Heart right ventricle (tissue), 16 donors: ENCODE measurements around the gene CTDP1. TPM values are rescaled to one million over a fixed set of nuclear protein-coding genes. Genes with fewer than 3 reads are reported as not detected.

Source experiments
- ATAC-seq, 8 donors: fragments of 200-7000 bp; cut with Tn5 transposase; one replicate each; pipeline ENCODE4 v1.9.1; 2020; ENCODE audit warnings: mild to moderate bottlenecking in 8 of 8, moderate library complexity in 8 of 8, moderate number of reproducible peaks in 1 of 8
- DNase-seq, 2 donors: peaks; one replicate each; pipeline ENCODE4 v3.0.0-alpha.2; 2020
- H3K27ac ChIP-seq, 10 donors: fragments of 200-600 bp; sonication (generic) in 2 of 10; one replicate each; pipeline versions ENCODE4 v1.5.0 to v1.8.0; 2020 to 2022; ENCODE audit warnings: mild to moderate bottlenecking in 3 of 10
- H3K27me3 ChIP-seq, 7 donors: fragments of 200-600 bp; one replicate each; pipeline ENCODE4 v1.8.0; 2021 to 2022; ENCODE audit warnings: mild to moderate bottlenecking in 2 of 7
- H3K36me3 ChIP-seq, 9 donors: fragments of 200-600 bp; sonication (generic) in 1 of 9; one replicate each; pipeline versions ENCODE4 v1.5.0 to v1.8.0; 2020 to 2022; ENCODE audit warnings: mild to moderate bottlenecking in 2 of 9
- H3K4me1 ChIP-seq, 9 donors: fragments of 200-600 bp; sonication (generic) in 1 of 9; one replicate each; pipeline versions ENCODE4 v1.5.0 to v1.8.0; 2020 to 2022; ENCODE audit warnings: mild to moderate bottlenecking in 4 of 9
- H3K4me3 ChIP-seq, 10 donors: fragments of 200-600 bp; sonication (generic) in 2 of 10; one replicate each; pipeline versions ENCODE4 v1.5.0 to v1.8.0; 2020 to 2022; ENCODE audit warnings: mild to moderate bottlenecking in 7 of 10, moderate library complexity in 2 of 10
- H3K9me3 ChIP-seq, 11 donors: fragments of 200-600 bp in 10 of 11; sonication (generic) in 2 of 11; one replicate each; pipeline versions ENCODE4 v1.5.0 to v1.8.0; 2013 to 2022; ENCODE audit warnings: mild to moderate bottlenecking in 2 of 11, control low read depth in 1 of 11, moderate library complexity in 1 of 11
- WGBS, 2 donors: extraction: QIAGEN DNeasy Blood & Tissue Kit; methylation state at CpG; one replicate each; pipeline ENCODE4 v1.1.7; 2013; ENCODE audit warnings: inconsistent platforms in 1 of 2; 5-methylcytosine and 5-hydroxymethylcytosine counted together
- intact Hi-C, 10 donors: fragments of 100-400 bp; cut with DNase I; formaldehyde crosslinking; loops; one replicate each; pipeline versions ENCODE4 v1.11.1 to v1.14.2; 2022
- polyA plus RNA-seq, 2 donors: library from polyadenylated mRNA; stranded (reverse); fragments of 200-250 nt; gene quantifications; one replicate each; pipeline ENCODE4 v1.2.3, GENCODE V29; 2013
- total RNA-seq, 10 donors: library from RNA; stranded (reverse); fragmentation: NEBNext Ultra II Directional in 3 of 10; extraction: Animal tissue kit (Norgen Biotek cat#: 25700) in 3 of 10; gene quantifications; one replicate each; pipeline versions ENCODE4 v1.2.1 to v1.2.4, GENCODE V29; 2021 to 2023
- TF ChIP-seq, protein P1 (sequence below), 9 donors: fragments of 200-600 bp; sonication (generic) in 2 of 9; IDR thresholded peaks; one replicate each; pipeline versions ENCODE4 v1.5.0 to v1.8.0; 2021 to 2022; ENCODE audit warnings: antibody characterized with exemption in 9 of 9, mild to moderate bottlenecking in 5 of 9, moderate library complexity in 1 of 9
- donor health status: Arrhythmogenic right ventricular cardiomyopathy.
- donor health status: ischemic (EF 13 %, LVEDD 7.1; RV severe dilation, severe dysfunction).
- donor health status: healthy with polysubstance abuse.
- donor health status: DM: no; HTN: yes; CAD: no.
- donor health status: DM: no; HTN: no; CAD: no.
- donor health status: ischemic (EF 25% LVEDD 6.9; RV normal size, moderate dysfunction).
- donor health status: ischemic (EF 25% LVEDD 5.7; RV mildly dilated, moderate dysfunction).
- donor health status: healthy.
- donor health status: DM: yes; HTN: yes; CAD: no.
- donor health status: Ischemic cardiomyopathy.
- donor health status: ischemic (EF 35%, LVEDD 5.7; RV mildly dilated, moderate dysfunction).
- donor health status: nonischemic (EF 11% LVEDD 7.7; RV severe dilation, severe dysfunction).
- donor health status: DM: yes; HTN: yes; CAD: no.
- donor health status: PGD.
- donor health status: ischemic (EF 29% LVEDD 5.4; RV normal size, mild dysfunction).
- donor health status: nonischemic (EF 23%, LVEDD 6.1; RV moderate dilation, normal function).

CTDP1 gene
- total and polyA plus RNA-seq, 12 donors: 6.8 to 12.5 (median 9.3) TPM

DNA sequence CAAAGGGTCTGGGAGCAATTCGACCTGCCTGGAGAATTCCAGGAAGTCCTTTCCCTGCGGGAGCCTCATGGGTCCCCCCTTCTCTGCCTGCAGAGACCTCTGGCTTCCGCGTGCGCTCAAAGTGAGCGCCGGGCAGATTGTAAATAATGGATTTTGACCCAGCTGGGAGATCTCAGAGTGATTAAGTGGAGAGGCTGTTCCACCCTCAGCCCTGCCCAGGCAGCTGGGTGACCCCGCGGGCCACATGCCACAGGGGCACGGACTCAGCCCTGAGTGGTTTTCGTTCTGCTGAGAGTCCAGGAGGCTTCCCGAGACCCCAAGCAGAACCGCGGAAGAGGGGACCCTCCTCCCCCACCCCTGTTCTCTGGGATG, 119.4 kb downstream of the CTDP1 start:
- WGBS, 2 donors: 6 to 11% methylated on average over 14 of the region's 14 CpGs
- Histone ChIP-seq H3K27ac (no peak overlapping the region), H3K36me3 (no peaks in the 10 kb centered on the region), H3K4me3 (peak overlapping the region; percentile 4 to 58 (median 33)), H3K27me3 (peaks cover 12 to 79% (median 58%) of the 10 kb centered on the region in 7 donors), H3K4me1 (peaks cover 0 to 44% (median 15%) of the 10 kb centered on the region in 9 donors), H3K9me3 (no peaks in the 10 kb centered on the region)
- DNase-seq: no peak
- intact Hi-C loops: no loop called here
- TF ChIP-seq, protein P1, sequence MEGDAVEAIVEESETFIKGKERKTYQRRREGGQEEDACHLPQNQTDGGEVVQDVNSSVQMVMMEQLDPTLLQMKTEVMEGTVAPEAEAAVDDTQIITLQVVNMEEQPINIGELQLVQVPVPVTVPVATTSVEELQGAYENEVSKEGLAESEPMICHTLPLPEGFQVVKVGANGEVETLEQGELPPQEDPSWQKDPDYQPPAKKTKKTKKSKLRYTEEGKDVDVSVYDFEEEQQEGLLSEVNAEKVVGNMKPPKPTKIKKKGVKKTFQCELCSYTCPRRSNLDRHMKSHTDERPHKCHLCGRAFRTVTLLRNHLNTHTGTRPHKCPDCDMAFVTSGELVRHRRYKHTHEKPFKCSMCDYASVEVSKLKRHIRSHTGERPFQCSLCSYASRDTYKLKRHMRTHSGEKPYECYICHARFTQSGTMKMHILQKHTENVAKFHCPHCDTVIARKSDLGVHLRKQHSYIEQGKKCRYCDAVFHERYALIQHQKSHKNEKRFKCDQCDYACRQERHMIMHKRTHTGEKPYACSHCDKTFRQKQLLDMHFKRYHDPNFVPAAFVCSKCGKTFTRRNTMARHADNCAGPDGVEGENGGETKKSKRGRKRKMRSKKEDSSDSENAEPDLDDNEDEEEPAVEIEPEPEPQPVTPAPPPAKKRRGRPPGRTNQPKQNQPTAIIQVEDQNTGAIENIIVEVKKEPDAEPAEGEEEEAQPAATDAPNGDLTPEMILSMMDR (IDR thresholded peaks at IDR 0.05): no peak
- ATAC-seq: no peak

DNA sequence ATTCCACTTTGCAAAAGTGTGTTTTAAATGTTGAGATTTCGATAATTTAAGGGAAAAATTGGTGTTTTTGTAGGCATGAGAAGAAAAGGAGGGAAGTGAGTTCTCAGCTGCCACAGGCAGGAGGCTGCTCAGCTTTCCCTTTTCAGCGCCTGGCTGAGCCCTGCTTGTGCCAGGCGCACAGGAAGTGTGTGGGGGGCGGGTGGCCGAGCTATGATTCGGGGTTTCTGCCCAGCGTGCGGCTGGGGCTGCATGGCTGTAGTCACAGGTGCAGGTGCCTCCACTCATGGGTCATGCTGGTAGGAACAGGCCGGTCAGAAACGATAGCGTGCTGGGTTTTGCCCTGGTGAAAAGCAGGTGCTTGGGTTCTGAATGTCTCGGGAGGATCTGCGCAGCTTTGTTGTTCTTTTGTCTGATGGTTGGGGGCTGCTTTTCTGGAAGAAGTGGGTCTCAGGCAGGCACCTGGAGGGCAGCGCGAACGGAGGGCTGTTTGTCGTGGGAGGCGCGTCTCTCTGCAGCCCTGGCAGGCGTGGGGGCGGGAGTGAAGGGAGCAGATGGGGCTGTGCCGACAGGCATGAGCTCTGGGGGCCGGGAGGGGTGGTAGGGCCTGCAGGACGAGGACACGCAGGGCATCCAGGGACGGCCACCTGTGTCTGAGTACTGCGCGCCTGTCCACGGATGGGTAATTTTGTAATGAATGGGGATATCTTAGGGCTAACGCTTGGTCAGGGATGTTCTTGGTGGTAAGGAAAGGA, 120.2 kb downstream of the CTDP1 start:
- WGBS, 2 donors: 70 to 74% methylated on average over 30 of the region's 30 CpGs
- H3K4me1 ChIP-seq: peaks cover 0 to 40% (median 15%) of the 10 kb centered on the region in 9 donors
- no peaks in the 10 kb centered on the region for H3K36me3 ChIP-seq
- DNase-seq: no peak
- peak overlapping the region in 1 of 10 donors; percentile 58 for H3K4me3 ChIP-seq
- no peaks in the 10 kb centered on the region for H3K9me3 ChIP-seq
- intact Hi-C loops: no loop called here
- H3K27ac ChIP-seq: no peak overlapping the region
- TF ChIP-seq, protein P1 (IDR thresholded peaks at IDR 0.05): no peak
- H3K27me3 ChIP-seq: peaks cover 12 to 72% (median 58%) of the 10 kb centered on the region in 7 donors
- no peak for ATAC-seq

DNA sequence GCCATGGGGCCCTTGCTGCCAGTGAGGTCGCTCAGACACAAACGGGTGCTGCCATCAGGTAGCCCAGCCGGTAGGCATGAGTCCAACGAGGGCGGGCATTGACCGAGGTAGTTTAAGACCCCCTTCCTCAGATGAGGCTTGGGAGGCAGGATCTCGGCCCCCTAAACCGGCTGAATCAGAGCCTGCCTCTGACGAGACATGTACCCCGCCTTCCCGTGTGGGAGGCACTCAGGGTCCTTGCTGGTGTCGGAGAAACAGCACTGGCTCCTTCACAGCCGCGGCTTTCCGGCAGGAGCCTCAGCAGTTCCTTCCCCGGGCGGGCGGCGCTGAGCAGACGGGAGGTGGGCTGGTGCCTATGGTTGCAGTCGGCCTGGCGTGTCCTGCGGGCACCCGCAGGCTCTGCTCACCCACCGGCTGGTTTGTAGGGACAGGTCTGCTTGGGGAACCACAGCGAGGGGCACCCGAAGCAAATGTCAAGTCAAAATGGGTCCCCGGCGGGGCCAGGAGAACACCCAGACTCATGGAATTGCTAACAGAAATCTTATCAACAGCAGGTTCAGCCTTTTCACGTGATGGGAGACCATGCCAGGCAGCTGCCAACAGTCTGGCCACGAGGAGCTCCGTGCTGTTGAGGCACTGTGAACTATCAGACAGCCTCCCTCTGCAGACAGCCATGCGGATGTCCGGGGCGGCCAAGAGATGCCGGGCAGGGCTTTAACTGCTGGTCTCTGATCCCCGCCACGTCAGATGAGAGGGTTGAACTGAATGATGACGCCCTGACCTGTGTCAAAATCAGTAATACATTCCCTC, 121.0 kb downstream of the CTDP1 start:
- Histone ChIP-seq H3K27ac (no peak overlapping the region), H3K4me1 (peaks cover 0 to 36% (median 15%) of the 10 kb centered on the region in 9 donors), H3K36me3 (no peaks in the 10 kb centered on the region), H3K27me3 (peaks cover 12 to 69% (median 58%) of the 10 kb centered on the region in 7 donors), H3K4me3 (no peak overlapping the region), H3K9me3 (no peaks in the 10 kb centered on the region)
- no peak for DNase-seq
- TF ChIP-seq, protein P1 (IDR thresholded peaks at IDR 0.05): no peak
- WGBS, 2 donors: 87% methylated on average over 39 of the region's 39 CpGs
- ATAC-seq: no peak
- intact Hi-C loops: no loop called here

DNA sequence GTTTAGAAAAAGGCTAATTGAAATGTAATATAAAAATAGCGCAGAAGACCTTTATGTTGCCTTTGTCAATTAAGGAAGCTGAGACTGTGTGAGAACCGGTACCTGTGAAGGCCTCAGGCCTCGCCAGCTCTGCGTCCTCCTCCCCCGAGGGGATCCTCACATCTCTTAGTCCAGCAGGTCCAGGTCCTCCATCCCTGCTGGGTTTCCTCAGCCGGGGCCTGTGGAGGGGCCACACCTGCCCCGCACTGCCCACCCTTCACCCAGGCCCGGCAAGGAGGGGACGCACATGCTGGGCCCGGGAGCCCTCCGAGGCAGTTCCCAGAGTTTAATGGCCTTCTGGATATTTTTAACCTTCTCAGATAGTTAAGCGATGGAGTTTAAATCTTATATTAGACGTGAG, 121.6 kb downstream of the CTDP1 start:
- peaks cover 0 to 30% (median 15%) of the 10 kb centered on the region in 9 donors for H3K4me1 ChIP-seq
- H3K27ac ChIP-seq: no peak overlapping the region
- no peaks in the 10 kb centered on the region for H3K36me3 ChIP-seq
- H3K27me3 ChIP-seq: peaks cover 12 to 65% (median 58%) of the 10 kb centered on the region in 7 donors
- no peaks in the 10 kb centered on the region for H3K9me3 ChIP-seq
- intact Hi-C loops: no loop called here
- ATAC-seq (no peak), DNase-seq (no peak)
- TF ChIP-seq, protein P1 (IDR thresholded peaks at IDR 0.05): no peak
- no peak overlapping the region for H3K4me3 ChIP-seq
- 87 to 88% methylated on average over 13 of the region's 13 CpGs for WGBS, 2 donors
